Measurements from ENCODE around the gene PCYOX1L.
"Not testable (repeated sequence)": the region's sequence is repeated elsewhere in the genome, so short reads cannot be mapped to it uniquely, and the experiment has no call there.

PCYOX1L gene

DNA sequence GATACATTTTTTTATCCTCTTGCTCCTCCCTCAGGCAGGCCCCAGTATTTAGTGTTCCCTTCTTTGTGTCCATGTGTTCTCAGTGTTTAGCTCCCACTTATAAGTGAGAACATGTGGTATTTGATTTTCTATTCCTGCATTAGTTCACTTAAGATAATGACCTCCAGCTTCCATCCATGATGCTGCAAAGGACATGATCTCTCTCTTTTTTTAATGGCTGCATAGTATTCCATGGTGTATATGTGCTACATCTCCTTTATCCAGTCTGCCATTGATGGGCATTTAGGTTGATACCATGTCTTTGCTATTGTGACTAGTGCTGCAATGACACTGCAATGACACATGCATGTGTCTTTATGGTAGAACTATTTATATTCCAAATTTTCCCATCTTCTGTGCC is 37.1 kb downstream of the PCYOX1L start:
- H2BK12ac ChIP-seq (ENCODE audit: low read length); H3K4me1 ChIP-seq (ENCODE audit: control insufficient read depth in 1 of 2, insufficient read depth in 2 of 2, low read length in 2 of 2); H3K27ac ChIP-seq (ENCODE audit: low read depth, low read length); H4K8ac ChIP-seq (ENCODE audit: low read depth, low read length); H3K27me3 ChIP-seq (ENCODE audit: insufficient read depth, low read length); H3K4ac ChIP-seq (ENCODE audit: low read depth, low read length); H3K4me2 ChIP-seq (ENCODE audit: low read length); H4K12ac ChIP-seq (ENCODE audit: low read depth, low read length); H3K79me2 ChIP-seq (ENCODE audit: control insufficient read depth, insufficient read depth, low read length, poor library complexity); H3K14ac ChIP-seq (ENCODE audit: low read length); H2BK120ac ChIP-seq (ENCODE audit: insufficient read depth, low read length, poor library complexity); H3K79me1 ChIP-seq (ENCODE audit: low read length); H3K18ac ChIP-seq (ENCODE audit: low read length); H3K23ac ChIP-seq (ENCODE audit: low read length); H2AK5ac ChIP-seq (ENCODE audit: low read length); H3K4me3 ChIP-seq (ENCODE audit: low read depth, low read length); H4K91ac ChIP-seq (ENCODE audit: low read depth, low read length); H3K9ac ChIP-seq (ENCODE audit: low read length); H2AFZ ChIP-seq (ENCODE audit: insufficient read depth, low read length, poor library complexity); H2BK5ac ChIP-seq (ENCODE audit: low read depth, low read length, poor library complexity); DNase-seq; H3K9me3 ChIP-seq (ENCODE audit: insufficient read depth, low read depth, low read length); H3K36me3 ChIP-seq (ENCODE audit: control insufficient read depth in 1 of 2, insufficient read depth in 2 of 2, low read length in 2 of 2): not testable (repeated sequence)

DNA sequence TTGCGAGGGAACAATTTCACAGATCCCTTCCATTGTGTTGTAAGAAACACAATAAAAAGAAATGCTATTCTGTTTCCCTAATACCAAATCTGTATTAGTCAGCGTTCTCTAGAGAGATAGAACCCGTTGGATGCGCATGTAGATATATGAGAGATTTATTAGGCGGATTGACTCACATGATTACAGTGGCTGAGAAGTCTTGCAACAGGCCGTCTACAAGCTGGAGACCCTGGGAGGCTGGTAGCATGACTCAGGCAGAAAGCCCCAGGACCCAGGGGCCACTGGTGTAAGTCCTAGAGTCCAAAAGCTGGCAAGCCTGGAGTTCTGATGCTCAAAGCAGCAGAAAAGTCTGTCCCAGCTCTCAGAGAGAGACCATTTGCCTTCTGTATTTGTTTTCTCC is 39.7 kb downstream of the PCYOX1L start:
- peak in 1 of 2 donors; percentile 9 for DNase-seq
- Histone ChIP-seq H3K79me1 (ENCODE audit: low read length) (no peaks in the 10 kb centered on the region), H4K12ac (ENCODE audit: low read depth, low read length) (no peak overlapping the region), H4K91ac (ENCODE audit: low read depth, low read length) (no peak overlapping the region), H3K36me3 (ENCODE audit: control insufficient read depth in 1 of 2, insufficient read depth in 2 of 2, low read length in 2 of 2) (no peaks in the 10 kb centered on the region), H3K23ac (ENCODE audit: low read length) (no peak overlapping the region), H3K79me2 (ENCODE audit: control insufficient read depth, insufficient read depth, low read length, poor library complexity) (no peaks in the 10 kb centered on the region), H3K4me2 (ENCODE audit: low read length) (no peak overlapping the region), H2BK120ac (ENCODE audit: insufficient read depth, low read length, poor library complexity) (no peak overlapping the region), H4K8ac (ENCODE audit: low read depth, low read length) (no peak overlapping the region), H3K4me3 (ENCODE audit: low read depth, low read length) (no peak overlapping the region), H3K9me3 (ENCODE audit: insufficient read depth, low read depth, low read length) (peaks cover 3% of the 10 kb centered on the region), H2BK12ac (ENCODE audit: low read length) (no peak overlapping the region), H3K9ac (ENCODE audit: low read length) (no peak overlapping the region), H2AK5ac (ENCODE audit: low read length) (no peak overlapping the region), H3K27me3 (ENCODE audit: insufficient read depth, low read length) (no peaks in the 10 kb centered on the region), H3K14ac (ENCODE audit: low read length) (no peak overlapping the region), H3K4me1 (ENCODE audit: control insufficient read depth in 1 of 2, insufficient read depth in 2 of 2, low read length in 2 of 2) (peaks cover 6 to 9% of the 10 kb centered on the region in 2 experiments), H3K4ac (ENCODE audit: low read depth, low read length) (no peak overlapping the region), H3K18ac (ENCODE audit: low read length) (no peak overlapping the region), H2BK5ac (ENCODE audit: low read depth, low read length, poor library complexity) (no peak overlapping the region), H3K27ac (ENCODE audit: low read depth, low read length) (no peak overlapping the region), H2AFZ (ENCODE audit: insufficient read depth, low read length, poor library complexity) (no peak overlapping the region)
- WGBS (ENCODE audit: extremely low coverage, insufficient coverage, insufficient read length), result no CpG with 5 or more reads among the region's 6 CpGs

DNA sequence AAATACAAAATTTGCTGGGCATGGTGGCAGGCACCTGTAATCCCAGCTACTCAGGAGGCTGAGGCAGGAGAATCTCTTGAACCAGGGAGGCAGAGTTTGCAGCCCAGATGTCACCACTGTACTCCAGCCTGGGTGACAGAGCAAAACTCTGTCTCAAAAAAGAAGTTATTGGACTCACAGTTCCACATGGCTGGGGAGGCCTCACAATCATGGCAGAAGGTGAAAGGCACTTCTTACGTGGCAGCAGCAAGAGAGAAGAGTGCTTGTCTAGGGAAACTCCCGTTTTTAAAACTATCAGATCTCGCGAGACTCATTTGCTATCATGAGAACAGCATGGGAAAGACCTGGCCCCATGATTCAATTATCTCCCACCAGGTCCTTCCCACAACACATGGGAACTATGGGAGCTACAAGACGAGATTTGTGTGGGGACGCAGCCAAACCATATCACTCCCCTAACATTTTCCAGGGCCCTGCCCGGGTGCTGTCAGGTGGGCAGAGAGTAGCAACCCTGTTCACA is 41.0 kb downstream of the PCYOX1L start:
- H3K9me3 ChIP-seq (ENCODE audit: insufficient read depth, low read depth, low read length); H3K4me2 ChIP-seq (ENCODE audit: low read length); H3K23ac ChIP-seq (ENCODE audit: low read length); H3K4ac ChIP-seq (ENCODE audit: low read depth, low read length); H3K79me2 ChIP-seq (ENCODE audit: control insufficient read depth, insufficient read depth, low read length, poor library complexity); H3K36me3 ChIP-seq (ENCODE audit: control insufficient read depth in 1 of 2, insufficient read depth in 2 of 2, low read length in 2 of 2); H3K9ac ChIP-seq (ENCODE audit: low read length); H2AK5ac ChIP-seq (ENCODE audit: low read length); H2BK5ac ChIP-seq (ENCODE audit: low read depth, low read length, poor library complexity); H2AFZ ChIP-seq (ENCODE audit: insufficient read depth, low read length, poor library complexity); H2BK12ac ChIP-seq (ENCODE audit: low read length); H2BK120ac ChIP-seq (ENCODE audit: insufficient read depth, low read length, poor library complexity); DNase-seq; H3K27ac ChIP-seq (ENCODE audit: low read depth, low read length); H3K18ac ChIP-seq (ENCODE audit: low read length); H3K14ac ChIP-seq (ENCODE audit: low read length); H4K91ac ChIP-seq (ENCODE audit: low read depth, low read length); H3K79me1 ChIP-seq (ENCODE audit: low read length); H3K27me3 ChIP-seq (ENCODE audit: insufficient read depth, low read length); H3K4me3 ChIP-seq (ENCODE audit: low read depth, low read length); H4K12ac ChIP-seq (ENCODE audit: low read depth, low read length); H4K8ac ChIP-seq (ENCODE audit: low read depth, low read length): not testable (repeated sequence)
- WGBS (ENCODE audit: extremely low coverage, insufficient coverage, insufficient read length), result no CpG with 5 or more reads among the region's 7 CpGs
- H3K4me1 ChIP-seq (ENCODE audit: control insufficient read depth in 1 of 2, insufficient read depth in 2 of 2, low read length in 2 of 2), result peaks cover 10 to 13% of the 10 kb centered on the region in 2 experiments

DNA sequence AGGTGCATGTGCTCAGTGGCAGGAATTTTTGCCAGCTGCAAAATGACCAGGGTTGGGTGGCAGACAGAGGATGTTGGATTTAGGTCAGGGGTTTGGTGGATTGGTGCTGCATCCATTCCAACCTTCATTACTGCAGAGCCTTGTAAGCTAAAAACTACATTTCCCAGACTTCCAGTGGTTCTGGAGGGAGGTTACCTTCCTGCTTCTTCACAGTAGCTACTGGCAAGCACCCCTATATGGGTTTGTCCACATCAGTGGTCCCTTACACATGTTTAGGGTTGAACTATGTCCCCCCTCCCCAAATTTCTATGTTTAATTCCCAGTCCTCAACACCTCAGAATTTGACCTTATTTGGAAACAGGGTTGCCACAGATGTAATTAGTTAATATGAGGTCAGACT is 41.9 kb downstream of the PCYOX1L start:
- H3K18ac ChIP-seq (ENCODE audit: low read length), result no peak overlapping the region
- DNase-seq, result no peak
- H2BK5ac ChIP-seq (ENCODE audit: low read depth, low read length, poor library complexity), result no peak overlapping the region
- no peak overlapping the region for H3K14ac ChIP-seq (ENCODE audit: low read length)
- no peaks in the 10 kb centered on the region for H3K27me3 ChIP-seq (ENCODE audit: insufficient read depth, low read length)
- no peaks in the 10 kb centered on the region for H3K36me3 ChIP-seq (ENCODE audit: control insufficient read depth in 1 of 2, insufficient read depth in 2 of 2, low read length in 2 of 2)
- no peak overlapping the region for H4K91ac ChIP-seq (ENCODE audit: low read depth, low read length)
- no peak overlapping the region for H4K12ac ChIP-seq (ENCODE audit: low read depth, low read length)
- H3K79me2 ChIP-seq (ENCODE audit: control insufficient read depth, insufficient read depth, low read length, poor library complexity), result no peaks in the 10 kb centered on the region
- H3K9ac ChIP-seq (ENCODE audit: low read length), result no peak overlapping the region
- no peak overlapping the region for H2AFZ ChIP-seq (ENCODE audit: insufficient read depth, low read length, poor library complexity)
- no peak overlapping the region for H3K4ac ChIP-seq (ENCODE audit: low read depth, low read length)
- H4K8ac ChIP-seq (ENCODE audit: low read depth, low read length), result no peak overlapping the region
- peaks cover 12 to 21% of the 10 kb centered on the region in 2 experiments for H3K4me1 ChIP-seq (ENCODE audit: control insufficient read depth in 1 of 2, insufficient read depth in 2 of 2, low read length in 2 of 2)
- no peak overlapping the region for H3K27ac ChIP-seq (ENCODE audit: low read depth, low read length)
- H3K4me3 ChIP-seq (ENCODE audit: low read depth, low read length), result no peak overlapping the region
- H3K9me3 ChIP-seq (ENCODE audit: insufficient read depth, low read depth, low read length), result no peaks in the 10 kb centered on the region
- no peak overlapping the region for H2AK5ac ChIP-seq (ENCODE audit: low read length)
- no peak overlapping the region for H3K4me2 ChIP-seq (ENCODE audit: low read length)
- no peak overlapping the region for H2BK12ac ChIP-seq (ENCODE audit: low read length)
- no peak overlapping the region for H2BK120ac ChIP-seq (ENCODE audit: insufficient read depth, low read length, poor library complexity)
- H3K79me1 ChIP-seq (ENCODE audit: low read length), result peaks cover 5% of the 10 kb centered on the region
- H3K23ac ChIP-seq (ENCODE audit: low read length), result no peak overlapping the region
